ENCODE results near the gene PHLDB2. TPM values are rescaled to one million over a fixed set of nuclear protein-coding genes. Genes with fewer than 3 reads are reported as not detected.
A peak's percentile ranks its signal among the peaks of the same experiment; 100 is the strongest.

Gene PHLDB2
- polyA plus RNA-seq, 2 of the 4 experiments (the other 2 are of a cell fraction) = 39.5 to 50.6 TPM

DNA sequence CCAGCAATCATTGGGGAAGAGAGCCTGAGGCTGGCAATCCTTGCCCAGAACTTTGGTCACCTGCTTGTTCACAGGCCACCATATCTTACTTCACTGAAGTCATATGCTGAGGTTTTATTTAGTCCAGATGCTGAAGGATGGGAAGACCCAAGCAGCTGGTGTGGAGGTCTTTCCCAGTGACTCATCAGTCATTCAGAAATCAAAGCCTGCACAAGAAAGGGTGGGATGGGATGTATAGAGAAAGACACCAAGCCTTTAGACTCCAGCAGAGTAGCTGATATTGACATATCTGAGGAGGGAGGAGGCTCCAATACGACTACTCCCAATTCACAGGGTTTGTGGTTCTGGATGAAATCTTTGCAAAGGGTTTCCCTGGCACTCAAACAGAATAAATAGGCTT, 13.0 kb upstream of the PHLDB2 start:
- ATAC-seq (no peak), DNase-seq (ENCODE audit: low read depth in 1 of 2, low spot score in 1 of 2) (no peak), FAIRE-seq (no peak)
- 79% methylated on average over 1 of the region's 1 CpG for WGBS (ENCODE audit: missing lambda C conversion rate)
- H3K9me3 ChIP-seq = no peaks in the 10 kb centered on the region
- peak overlapping the region; percentile 46 for H3K4me2 ChIP-seq
- POLR2A ChIA-PET = no interaction called here
- no peak for TF ChIP-seq JUN (IDR thresholded peaks at IDR 0.05)
- TF ChIP-seq CHD4 (IDR thresholded peaks at IDR 0.05; ENCODE audit: borderline replicate concordance) = no peak
- TF ChIP-seq TP53 (CRISPR knock-in tag; IDR thresholded peaks at IDR 0.05) = no peak
- TF ChIP-seq, protein P1, sequence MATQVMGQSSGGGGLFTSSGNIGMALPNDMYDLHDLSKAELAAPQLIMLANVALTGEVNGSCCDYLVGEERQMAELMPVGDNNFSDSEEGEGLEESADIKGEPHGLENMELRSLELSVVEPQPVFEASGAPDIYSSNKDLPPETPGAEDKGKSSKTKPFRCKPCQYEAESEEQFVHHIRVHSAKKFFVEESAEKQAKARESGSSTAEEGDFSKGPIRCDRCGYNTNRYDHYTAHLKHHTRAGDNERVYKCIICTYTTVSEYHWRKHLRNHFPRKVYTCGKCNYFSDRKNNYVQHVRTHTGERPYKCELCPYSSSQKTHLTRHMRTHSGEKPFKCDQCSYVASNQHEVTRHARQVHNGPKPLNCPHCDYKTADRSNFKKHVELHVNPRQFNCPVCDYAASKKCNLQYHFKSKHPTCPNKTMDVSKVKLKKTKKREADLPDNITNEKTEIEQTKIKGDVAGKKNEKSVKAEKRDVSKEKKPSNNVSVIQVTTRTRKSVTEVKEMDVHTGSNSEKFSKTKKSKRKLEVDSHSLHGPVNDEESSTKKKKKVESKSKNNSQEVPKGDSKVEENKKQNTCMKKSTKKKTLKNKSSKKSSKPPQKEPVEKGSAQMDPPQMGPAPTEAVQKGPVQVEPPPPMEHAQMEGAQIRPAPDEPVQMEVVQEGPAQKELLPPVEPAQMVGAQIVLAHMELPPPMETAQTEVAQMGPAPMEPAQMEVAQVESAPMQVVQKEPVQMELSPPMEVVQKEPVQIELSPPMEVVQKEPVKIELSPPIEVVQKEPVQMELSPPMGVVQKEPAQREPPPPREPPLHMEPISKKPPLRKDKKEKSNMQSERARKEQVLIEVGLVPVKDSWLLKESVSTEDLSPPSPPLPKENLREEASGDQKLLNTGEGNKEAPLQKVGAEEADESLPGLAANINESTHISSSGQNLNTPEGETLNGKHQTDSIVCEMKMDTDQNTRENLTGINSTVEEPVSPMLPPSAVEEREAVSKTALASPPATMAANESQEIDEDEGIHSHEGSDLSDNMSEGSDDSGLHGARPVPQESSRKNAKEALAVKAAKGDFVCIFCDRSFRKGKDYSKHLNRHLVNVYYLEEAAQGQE (IDR thresholded peaks at IDR 0.05) = no peak
- TF ChIP-seq CHD2 (IDR thresholded peaks at IDR 0.05; ENCODE audit: low read length, partially characterized antibody) = no peak
- no peak for TF ChIP-seq EP300 (IDR thresholded peaks at IDR 0.05)
- TF ChIP-seq MAZ (IDR thresholded peaks at IDR 0.05; ENCODE audit: borderline replicate concordance, low read depth, low read length) = no peak
- no peak for TF ChIP-seq POLR2A (IDR thresholded peaks at IDR 0.05; ENCODE audit: low read length)
- H3K4me1 ChIP-seq = peaks cover 35% of the 10 kb centered on the region
- peak overlapping the region; percentile 12 to 58; a peak in 4 of 6 replicates for H3K27ac ChIP-seq
- CTCF ChIA-PET = interaction anchor here (0.9 to 1.7 kb wide), 6 partner anchors 13 to 131 kb away, joined by 3 to 5 read pairs (median 3); no protein-coding TSS in a partner anchor
- no peak overlapping the region for H3K4me3 ChIP-seq

DNA sequence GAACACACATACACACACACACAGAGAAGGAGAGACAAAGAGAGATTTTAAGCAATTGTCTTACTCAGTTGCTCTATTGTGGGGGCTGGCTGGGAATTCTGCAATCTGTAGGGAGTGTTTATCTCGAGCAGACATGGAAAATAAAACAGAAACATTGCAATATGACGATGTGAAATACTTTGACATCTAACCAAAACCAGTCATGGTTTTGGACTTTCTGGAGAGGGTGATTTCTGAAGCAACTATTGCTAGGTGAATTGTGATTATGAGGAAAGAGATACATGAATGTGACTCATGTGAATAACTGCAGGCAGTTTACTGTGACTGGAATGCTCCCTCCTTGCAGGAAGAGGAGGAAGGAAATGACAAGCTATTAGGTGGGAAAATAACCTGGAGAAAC, 12.3 kb upstream of the PHLDB2 start:
- Histone ChIP-seq H3K9me3 (no peaks in the 10 kb centered on the region), H3K4me2 (peak overlapping the region; percentile 46), H3K4me1 (peaks cover 42% of the 10 kb centered on the region), H3K4me3 (no peak overlapping the region), H3K27ac (peak overlapping the region; percentile 12 to 58; a peak in 4 of 6 replicates)
- no peak for FAIRE-seq
- 19% methylated on average over 2 of the region's 2 CpGs for WGBS (ENCODE audit: missing lambda C conversion rate)
- ChIA-PET CTCF (interaction anchor here (1.0 to 1.8 kb wide), 7 partner anchors 12 to 132 kb away, joined by 3 to 6 read pairs (median 3); partner anchors contain the start of gene ABHD10), POLR2A (interaction anchor here (1.0 to 1.4 kb wide), 3 partner anchors 12 to 44 kb away, joined by 3 to 6 read pairs (median 5); partner anchors contain the start of gene PHLDB2)
- DNase-seq (ENCODE audit: low read depth in 1 of 2, low spot score in 1 of 2) = peak; percentile 26 to 54
- ATAC-seq = peak; percentile 73 to 93
- TF ChIP-seq TFCP2L1 (CRISPR knock-in tag; IDR thresholded peaks at IDR 0.05) = no peak
- no peak for TF ChIP-seq PHF8 (IDR thresholded peaks at IDR 0.05; ENCODE audit: borderline replicate concordance, low read depth)
- TF ChIP-seq KDM1A (IDR thresholded peaks at IDR 0.05; ENCODE audit: low read depth) = no peak
- no peak for TF ChIP-seq ZC3H11A (IDR thresholded peaks at IDR 0.05)
- TF ChIP-seq, protein P2, sequence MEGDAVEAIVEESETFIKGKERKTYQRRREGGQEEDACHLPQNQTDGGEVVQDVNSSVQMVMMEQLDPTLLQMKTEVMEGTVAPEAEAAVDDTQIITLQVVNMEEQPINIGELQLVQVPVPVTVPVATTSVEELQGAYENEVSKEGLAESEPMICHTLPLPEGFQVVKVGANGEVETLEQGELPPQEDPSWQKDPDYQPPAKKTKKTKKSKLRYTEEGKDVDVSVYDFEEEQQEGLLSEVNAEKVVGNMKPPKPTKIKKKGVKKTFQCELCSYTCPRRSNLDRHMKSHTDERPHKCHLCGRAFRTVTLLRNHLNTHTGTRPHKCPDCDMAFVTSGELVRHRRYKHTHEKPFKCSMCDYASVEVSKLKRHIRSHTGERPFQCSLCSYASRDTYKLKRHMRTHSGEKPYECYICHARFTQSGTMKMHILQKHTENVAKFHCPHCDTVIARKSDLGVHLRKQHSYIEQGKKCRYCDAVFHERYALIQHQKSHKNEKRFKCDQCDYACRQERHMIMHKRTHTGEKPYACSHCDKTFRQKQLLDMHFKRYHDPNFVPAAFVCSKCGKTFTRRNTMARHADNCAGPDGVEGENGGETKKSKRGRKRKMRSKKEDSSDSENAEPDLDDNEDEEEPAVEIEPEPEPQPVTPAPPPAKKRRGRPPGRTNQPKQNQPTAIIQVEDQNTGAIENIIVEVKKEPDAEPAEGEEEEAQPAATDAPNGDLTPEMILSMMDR (IDR thresholded peaks at IDR 0.05) = no peak
- no peak for TF ChIP-seq FOXS1 (CRISPR knock-in tag; IDR thresholded peaks at IDR 0.05)
- TF ChIP-seq ZSCAN20 (CRISPR knock-in tag; IDR thresholded peaks at IDR 0.05) = no peak
- TF ChIP-seq NPAS2 (CRISPR knock-in tag; IDR thresholded peaks at IDR 0.05; ENCODE audit: borderline replicate concordance) = no peak
- TF ChIP-seq, protein P1 (IDR thresholded peaks at IDR 0.05) = no peak
- TF ChIP-seq ZFP36 (IDR thresholded peaks at IDR 0.05; ENCODE audit: borderline replicate concordance, partially characterized antibody) = no peak
- peak; percentile 48 to 70; a peak in 3 of 4 replicates for TF ChIP-seq CEBPB (IDR thresholded peaks at IDR 0.05)
- TF ChIP-seq, protein P3, sequence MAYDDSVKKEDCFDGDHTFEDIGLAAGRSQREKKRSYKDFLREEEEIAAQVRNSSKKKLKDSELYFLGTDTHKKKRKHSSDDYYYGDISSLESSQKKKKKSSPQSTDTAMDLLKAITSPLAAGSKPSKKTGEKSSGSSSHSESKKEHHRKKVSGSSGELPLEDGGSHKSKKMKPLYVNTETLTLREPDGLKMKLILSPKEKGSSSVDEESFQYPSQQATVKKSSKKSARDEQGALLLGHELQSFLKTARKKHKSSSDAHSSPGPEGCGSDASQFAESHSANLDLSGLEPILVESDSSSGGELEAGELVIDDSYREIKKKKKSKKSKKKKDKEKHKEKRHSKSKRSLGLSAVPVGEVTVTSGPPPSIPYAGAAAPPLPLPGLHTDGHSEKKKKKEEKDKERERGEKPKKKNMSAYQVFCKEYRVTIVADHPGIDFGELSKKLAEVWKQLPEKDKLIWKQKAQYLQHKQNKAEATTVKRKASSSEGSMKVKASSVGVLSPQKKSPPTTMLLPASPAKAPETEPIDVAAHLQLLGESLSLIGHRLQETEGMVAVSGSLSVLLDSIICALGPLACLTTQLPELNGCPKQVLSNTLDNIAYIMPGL (CRISPR knock-in tag; IDR thresholded peaks at IDR 0.05; ENCODE audit: borderline replicate concordance) = no peak
- no peak for TF ChIP-seq HEYL (CRISPR knock-in tag; IDR thresholded peaks at IDR 0.05)
- no peak for TF ChIP-seq RFX5 (IDR thresholded peaks at IDR 0.05)
- TF ChIP-seq RNF2 (IDR thresholded peaks at IDR 0.05; ENCODE audit: borderline replicate concordance, low read depth) = no peak
- TF ChIP-seq ESRRA (IDR thresholded peaks at IDR 0.05; ENCODE audit: borderline replicate concordance, low read length) = no peak
- peak in 1 of 2 experiments; percentile 49; a peak in 2 of 5 replicates for TF ChIP-seq EP300 (IDR thresholded peaks at IDR 0.05)
- TF ChIP-seq JUNB (IDR thresholded peaks at IDR 0.05) = peak; percentile 70
- TF ChIP-seq HOXB5 (CRISPR knock-in tag; IDR thresholded peaks at IDR 0.05) = no peak
- TF ChIP-seq MAFK (IDR thresholded peaks at IDR 0.05; ENCODE audit: partially characterized antibody) = no peak
- no peak for TF ChIP-seq BHLHE40 (IDR thresholded peaks at IDR 0.05; ENCODE audit: low read depth, low read length)
